Stimulated activated CD4-positive, alpha-beta T cell treated with anti-CD3 and anti-CD28 coated beads, Interleukin-15, amount 100 ng/mL, for 1 hour (primary cell): Measurements from ENCODE around the gene RUNDC1.

Experiments
- DNase-seq, 2 donors: peaks; one replicate each; pipeline ENCODE4 v3.0.0-alpha.2; 2020; ENCODE audit warnings: low read depth in 1 of 2, low spot score in 1 of 2

The RUNDC1 gene

DNA sequence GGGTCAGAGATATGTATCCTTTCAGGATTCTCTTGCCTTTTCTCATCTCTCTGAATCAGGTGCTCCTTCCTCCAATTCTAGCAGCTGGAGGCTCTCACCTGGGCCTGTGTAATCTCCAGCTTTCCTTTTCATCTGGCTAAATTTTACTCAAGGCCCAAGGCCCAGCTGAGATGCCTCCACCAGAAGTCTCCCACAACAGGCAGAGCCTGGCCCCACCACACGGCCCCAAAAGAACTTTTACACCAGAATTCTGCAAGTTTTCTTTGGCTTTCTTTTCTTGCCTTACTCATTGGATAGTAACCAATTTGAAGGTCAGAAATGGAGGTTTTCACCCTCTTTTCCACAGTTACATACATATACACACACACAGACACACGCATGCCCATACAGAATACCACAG is 59.3 kb downstream of the RUNDC1 start:
- DNase-seq: no peak

GRCh38 chr17:43040655-43041054 is 60.3 kb downstream of the RUNDC1 start:
- DNase-seq: no peak

DNA sequence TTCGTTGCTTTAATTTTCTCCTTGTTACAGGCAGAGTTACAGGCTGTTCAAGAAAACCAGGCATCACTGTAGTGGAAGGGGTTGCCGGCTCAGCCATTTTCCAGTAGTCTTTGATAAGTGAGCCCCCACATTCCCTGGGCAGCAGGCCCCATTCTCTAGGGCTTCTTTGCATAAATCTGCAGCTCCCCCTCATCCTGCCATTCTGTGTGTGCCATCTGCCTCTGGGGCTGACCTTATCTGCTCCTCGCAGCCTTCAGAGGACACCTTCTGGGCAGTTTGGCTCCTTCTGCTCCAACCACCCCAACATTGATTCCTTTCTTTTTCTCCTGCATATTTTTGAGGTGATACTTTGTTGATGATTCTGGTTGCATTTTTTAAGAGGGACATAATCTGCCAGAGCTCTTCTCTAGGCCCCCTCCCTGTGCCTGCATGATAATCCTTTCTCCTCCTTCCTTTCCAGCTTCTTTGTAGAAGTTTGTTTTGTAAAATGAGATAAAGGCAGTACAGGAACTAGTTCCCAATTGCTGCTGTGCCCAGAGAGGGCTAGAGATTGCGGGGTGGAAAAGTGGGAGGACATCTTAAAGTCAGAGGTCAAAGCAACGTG is 61.8 kb downstream of the RUNDC1 start:
- no peak for DNase-seq
